ENCODE results near the gene DES. TPM values are rescaled to one million over a fixed set of nuclear protein-coding genes. Genes with fewer than 3 reads are reported as not detected.

DES gene
- total and polyA plus RNA-seq, 2 of the 4 experiments (the other 2 are of a cell fraction) = 4.3 to 4.9 TPM

DNA sequence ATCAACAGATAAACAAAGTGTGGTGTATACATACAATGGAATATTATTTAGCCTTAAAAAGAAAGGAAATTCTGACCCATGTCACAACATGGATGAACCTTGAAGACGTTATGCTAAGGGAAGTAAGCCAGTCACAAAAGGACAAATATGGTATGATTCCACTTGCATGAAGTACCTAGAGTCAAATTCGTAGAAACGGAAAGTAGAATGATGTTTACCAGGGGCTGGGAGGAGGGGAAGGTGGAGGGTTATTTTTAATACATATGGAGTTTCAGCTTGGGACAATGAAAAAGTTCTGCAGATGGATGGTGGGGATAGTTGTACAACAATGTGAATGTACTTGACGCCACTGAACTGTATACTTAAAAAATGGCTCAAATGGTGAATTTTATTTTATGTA, 3.3 kb upstream of the DES start:
- Histone ChIP-seq H3K4me2 (ENCODE audit: low read depth, low read length) (no peak overlapping the region), H3K9ac (ENCODE audit: low read depth, low read length) (no peak overlapping the region), H3K4ac (ENCODE audit: low read depth, low read length) (no peak overlapping the region), H3K27ac (ENCODE audit: insufficient read depth, low read length) (no peak overlapping the region), H3K9me3 (ENCODE audit: control insufficient read depth, insufficient read depth, low read length) (no peaks in the 10 kb centered on the region; the same call in 1 of the 2 replicates), H4K91ac (ENCODE audit: insufficient read depth, low read depth, low read length) (no peak overlapping the region), H2BK120ac (ENCODE audit: low read depth, low read length) (no peak overlapping the region), H3K4me1 (ENCODE audit: control insufficient read depth, insufficient read depth, low read length) (peaks cover 5% of the 10 kb centered on the region; the same call in 1 of the 2 replicates), H3K14ac (replicated peaks; ENCODE audit: low read depth, low read length) (no peak overlapping the region), H2AK5ac (ENCODE audit: low read depth, low read length) (no peak overlapping the region), H3K36me3 (ENCODE audit: control insufficient read depth, insufficient read depth, low read length) (no peaks in the 10 kb centered on the region), H2AK9ac (replicated peaks; ENCODE audit: low read depth, low read length, poor library complexity) (no peak overlapping the region), H3K56ac (ENCODE audit: extremely low read depth, insufficient read depth, low read length) (no peak overlapping the region), H3K23ac (ENCODE audit: low read depth, low read length) (no peak overlapping the region), H3K27me3 (ENCODE audit: control insufficient read depth, insufficient read depth, low read length) (peaks cover 7% of the 10 kb centered on the region), H4K20me1 (ENCODE audit: insufficient read depth, low read length) (no peaks in the 10 kb centered on the region), H3K4me3 (ENCODE audit: insufficient read depth, low read depth, low read length) (no peak overlapping the region), H2AFZ (replicated peaks; ENCODE audit: low read length, poor library complexity) (no peak overlapping the region), H4K8ac (ENCODE audit: low read depth in 2 of 2, low read length in 2 of 2) (no peak overlapping the region), H3K18ac (ENCODE audit: low read depth, low read length) (no peak overlapping the region), H3K9me1 (ENCODE audit: insufficient read depth, low read length) (0 out of 2 replicates have a peak, but pooled peaks cover 5% of the 10 kb centered on the region), H2BK15ac (ENCODE audit: low read depth, low read length) (no peak overlapping the region), H4K5ac (ENCODE audit: low read depth, low read length) (no peak overlapping the region), H3K79me1 (ENCODE audit: low read depth in 1 of 2, low read length in 2 of 2) (no peaks in the 10 kb centered on the region), H2BK20ac (ENCODE audit: low read depth, low read length) (no peak overlapping the region), H2BK5ac (ENCODE audit: low read depth, low read length, poor library complexity, severe bottlenecking) (no peak overlapping the region)
- 80% methylated on average over 1 of the region's 4 CpGs; no CpG with 5 or more reads in 1 of the 2 experiments for WGBS, 2 experiments (ENCODE audit: extremely low coverage in 2 of 2, insufficient read length in 1 of 2)
- TF ChIP-seq BHLHE40 (IDR thresholded peaks at IDR 0.05; ENCODE audit: low read depth, low read length) = no peak
- DNase-seq (no peak), ATAC-seq (ENCODE audit: low read depth) (no peak)
- BruUV-seq (replicated peaks) = no TSS peak
- ChIA-PET POLR2A (ENCODE audit: unreplicated experiment) (no interaction called here), CTCF (no interaction called here)
- intact Hi-C loops (cut with micrococcal nuclease) = no loop called here
- in situ Hi-C loops (cut with MboI; ENCODE audit: low sequenced_read_pairs) = no loop called here
- dilution Hi-C loops (cut with HindIII; ENCODE audit: low sequenced_read_pairs, unreplicated experiment) = no loop called here
